Epithelial cell of esophagus (primary cell): ENCODE measurements around the gene MLXIP.
A peak's percentile ranks its signal among the peaks of the same experiment; 100 is the strongest.

Experiments used
- DNase-seq: peaks from one replicate; pipeline ENCODE4 v3.0.0; 2010; ENCODE audit warnings: low read depth
- H3K4me3 ChIP-seq: 2 replicates; pipeline ENCODE4 v1.5.1; 2011; ENCODE audit warnings: mild to moderate bottlenecking, low read length, control low read depth
- CTCF ChIP-seq: IDR thresholded peaks from 2 replicates; pipeline ENCODE4 v1.5.1; 2011; ENCODE audit warnings: low read depth, mild to moderate bottlenecking, low read length, control low read depth, inconsistent platforms; ENCODE audit not compliant: insufficient read depth; ENCODE audit errors: missing control alignments

MLXIP gene

GRCh38 chr12:122080149-122081082 lies 1.9 kb downstream of the MLXIP start:
- H3K4me3 ChIP-seq = peak overlapping the region; percentile 76
- TF ChIP-seq CTCF = no peak
- peak; percentile 91 for DNase-seq

GRCh38 chr12:122081083-122081696 lies 2.6 kb downstream of the MLXIP start:
- no peak for TF ChIP-seq CTCF
- DNase-seq = peak; percentile 84
- H3K4me3 ChIP-seq = peak overlapping the region; percentile 76

GRCh38 chr12:122081697-122082221 lies 3.2 kb downstream of the MLXIP start:
- H3K4me3 ChIP-seq = peak overlapping the region; percentile 76
- no peak for DNase-seq
- peak; percentile 4 for TF ChIP-seq CTCF

GRCh38 chr12:122082621-122083356 lies 4.2 kb downstream of the MLXIP start:
- DNase-seq = no peak
- TF ChIP-seq CTCF = no peak
- H3K4me3 ChIP-seq = no peak overlapping the region

GRCh38 chr12:122084857-122085405 lies 6.4 kb downstream of the MLXIP start:
- H3K4me3 ChIP-seq = no peak overlapping the region
- no peak for DNase-seq
- no peak for TF ChIP-seq CTCF

- DNase-seq = no peak
- TF ChIP-seq CTCF = no peak
- H3K4me3 ChIP-seq = no peak overlapping the region
Measured at GRCh38 chr12:122085591-122085990, 7.0 kb downstream of the MLXIP start.
